NB4 (cell line): ENCODE data around the gene GABRR1.
"Not testable (repeated sequence)": the region's sequence is repeated elsewhere in the genome, so short reads cannot be mapped to it uniquely, and the experiment has no call there.

ENCODE experiments used
- DNase-seq: peaks from one replicate; pipeline ENCODE4 v3.0.0; 2010; ENCODE audit warnings: low read depth
- H3K4me3 ChIP-seq: one replicate; pipeline ENCODE4 v1.5.1; 2011; ENCODE audit warnings: mild to moderate bottlenecking, low read depth, low read length, moderate library complexity
- CTCF ChIP-seq: IDR thresholded peaks from one replicate; pipeline ENCODE4 v1.5.1; 2012; ENCODE audit warnings: low read depth, low read length
- MAX ChIP-seq: IDR thresholded peaks from 2 replicates; pipeline ENCODE4 v1.6.1; 2011; ENCODE audit warnings: low read depth, low read length
- MYC ChIP-seq: IDR thresholded peaks from 2 replicates; pipeline ENCODE4 v1.6.1; 2011; ENCODE audit warnings: low read depth, low read length
- POLR2A ChIP-seq: IDR thresholded peaks from 2 replicates; pipeline ENCODE4 v1.6.1; 2011; ENCODE audit warnings: mild to moderate bottlenecking; ENCODE audit not compliant: insufficient read length; ENCODE audit errors: extremely low read depth

Gene GABRR1

GRCh38 chr6:89132057-89132456 is 85.1 kb downstream of the GABRR1 start:
- H3K4me3 ChIP-seq = no peak overlapping the region
- no peak for DNase-seq
- TF ChIP-seq MYC (no peak), MAX (no peak)

GRCh38 chr6:89131599-89131998 is 85.6 kb downstream of the GABRR1 start:
- DNase-seq = no peak
- no peak overlapping the region for H3K4me3 ChIP-seq
- TF ChIP-seq MYC (no peak), POLR2A (no peak), CTCF (no peak)

- peak; percentile 46 for DNase-seq
- not testable (repeated sequence) for H3K4me3 ChIP-seq
Observed at GRCh38 chr6:89128256-89128671, 88.9 kb downstream of the GABRR1 start.
